Memory B cell (primary cell): Measurements from ENCODE around the gene SLC34A1.

Experiments
- ATAC-seq: fragments of 150-1000 bp; cut with Tn5 transposase; 2 replicates; pipeline ENCODE4 v1.10.0; 2021; ENCODE audit warnings: low read depth, mild to moderate bottlenecking, moderate library complexity
- DNase-seq, 2 donors: peaks; one replicate each; pipeline ENCODE4 v3.0.0; 2022; ENCODE audit warnings: low spot score in 2 of 2
- H3K27ac Mint-ChIP-seq: one replicate; pipeline ENCODE4 v1.8.0; 2022; ENCODE audit warnings: mild to moderate bottlenecking, moderate library complexity, mixed read lengths
- H3K27me3 Mint-ChIP-seq: one replicate; pipeline ENCODE4 v1.8.0; 2022; ENCODE audit warnings: mixed read lengths
- H3K36me3 Mint-ChIP-seq: one replicate; pipeline ENCODE4 v1.8.0; 2022; ENCODE audit warnings: mild to moderate bottlenecking, mixed read lengths
- H3K4me1 Mint-ChIP-seq: one replicate; pipeline ENCODE4 v1.8.0; 2022; ENCODE audit warnings: mixed read lengths
- H3K4me3 Mint-ChIP-seq: one replicate; pipeline ENCODE4 v1.8.0; 2022; ENCODE audit warnings: mild to moderate bottlenecking, moderate library complexity, mixed read lengths
- H3K9me3 Mint-ChIP-seq: one replicate; pipeline ENCODE4 v1.8.0; 2022; ENCODE audit warnings: mixed read lengths

The SLC34A1 gene

DNA sequence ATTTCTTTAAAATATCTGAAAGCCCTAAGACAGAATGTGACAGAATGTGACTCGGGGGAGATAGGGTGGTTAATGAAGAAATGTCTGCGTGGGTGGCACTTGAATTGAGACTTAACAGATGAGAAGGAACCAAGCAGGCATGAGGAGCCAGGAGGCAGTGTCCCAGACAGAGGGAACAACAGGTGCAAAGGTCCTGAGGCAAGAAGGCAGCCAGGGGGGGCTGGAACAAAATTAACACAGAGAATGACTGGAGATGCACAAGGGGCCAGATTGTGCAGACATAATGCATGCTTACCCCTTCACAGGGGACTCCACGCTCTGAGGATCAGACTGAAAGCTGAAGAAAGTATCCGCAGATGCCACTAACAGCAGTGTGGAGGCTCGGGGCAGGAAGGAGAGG is 34.5 kb upstream of the SLC34A1 start:
- Mint-ChIP-seq H3K27ac (peak overlapping the region; percentile 40), H3K27me3 (no peaks in the 10 kb centered on the region), H3K4me1 (peaks cover 22% of the 10 kb centered on the region), H3K9me3 (peaks cover 2% of the 10 kb centered on the region), H3K4me3 (peak overlapping the region; percentile 98), H3K36me3 (peaks cover 11% of the 10 kb centered on the region)
- DNase-seq (no peak), ATAC-seq (no peak)

GRCh38 chr5:177350776-177351391 is 33.4 kb upstream of the SLC34A1 start:
- H3K4me3 Mint-ChIP-seq, result peak overlapping the region; percentile 98
- ATAC-seq (no peak), DNase-seq (no peak)
- H3K36me3 Mint-ChIP-seq, result peaks cover 10% of the 10 kb centered on the region
- H3K27ac Mint-ChIP-seq, result peak overlapping the region; percentile 97
- H3K9me3 Mint-ChIP-seq, result peaks cover 2% of the 10 kb centered on the region
- no peaks in the 10 kb centered on the region for H3K27me3 Mint-ChIP-seq
- peaks cover 26% of the 10 kb centered on the region for H3K4me1 Mint-ChIP-seq

- peaks cover 31% of the 10 kb centered on the region for H3K4me1 Mint-ChIP-seq
- peak within 1 kb of the TSS; percentile 98 for H3K4me3 Mint-ChIP-seq
- DNase-seq, result peak; percentile 89 to 92
Observed at GRCh38 chr5:177351392-177352329, 32.6 kb upstream of the SLC34A1 start, which contains the start of gene LMAN2. LMAN2 (minus strand) TSS chr5:177351668; CDS start chr5:177351647, 21 bp downstream.

GRCh38 chr5:177353093-177353492 is 31.1 kb upstream of the SLC34A1 start:
- peaks cover 8% of the 10 kb centered on the region for H3K36me3 Mint-ChIP-seq
- no peaks in the 10 kb centered on the region for H3K27me3 Mint-ChIP-seq
- peaks cover 41% of the 10 kb centered on the region for H3K4me1 Mint-ChIP-seq
- no peak overlapping the region for H3K27ac Mint-ChIP-seq
- peak overlapping the region; percentile 29 for H3K4me3 Mint-ChIP-seq
- H3K9me3 Mint-ChIP-seq, result peaks cover 2% of the 10 kb centered on the region
- ATAC-seq (no peak), DNase-seq (no peak)

More at GRCh38 chr5:177351392-177352329, 32.6 kb upstream of the SLC34A1 start, which contains the start of gene LMAN2:
- Mint-ChIP-seq H3K27ac (peak within 1 kb of the TSS; percentile 97), H3K9me3 (peaks cover 2% of the 10 kb centered on the region), H3K36me3 (peaks cover 10% of the 10 kb centered on the region), H3K27me3 (no peaks in the 10 kb centered on the region)
- ATAC-seq, result peak; percentile 96

GRCh38 chr5:177354256-177354655 is 30.0 kb upstream of the SLC34A1 start:
- Mint-ChIP-seq H3K4me3 (no peak overlapping the region), H3K27ac (peak overlapping the region; percentile 46), H3K4me1 (peaks cover 46% of the 10 kb centered on the region), H3K27me3 (no peaks in the 10 kb centered on the region), H3K36me3 (peaks cover 7% of the 10 kb centered on the region), H3K9me3 (peaks cover 2% of the 10 kb centered on the region)
- DNase-seq (no peak), ATAC-seq (no peak)

DNA sequence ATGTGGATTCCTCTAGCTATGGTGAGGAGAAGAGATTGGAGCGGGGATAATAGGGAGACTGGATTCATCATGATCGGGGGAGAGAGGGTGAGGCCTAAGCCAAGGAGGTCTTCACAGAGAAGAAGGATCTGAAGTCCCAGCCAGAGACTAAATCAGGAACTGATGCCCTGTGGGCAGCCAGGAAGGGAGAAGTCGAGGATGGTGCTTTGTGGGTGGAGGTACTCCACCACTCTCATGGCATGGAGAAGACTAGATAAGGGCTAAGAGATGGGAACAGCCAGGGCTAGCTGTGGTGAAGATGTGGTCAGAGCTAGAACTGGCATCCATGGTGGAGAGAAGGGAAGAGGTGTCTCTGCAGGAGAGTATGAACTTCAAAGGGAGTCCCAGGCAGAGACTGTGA is 29.5 kb upstream of the SLC34A1 start:
- H3K27me3 Mint-ChIP-seq, result no peaks in the 10 kb centered on the region
- no peak for DNase-seq
- H3K4me1 Mint-ChIP-seq, result peaks cover 48% of the 10 kb centered on the region
- H3K27ac Mint-ChIP-seq, result peak overlapping the region; percentile 46
- no peak overlapping the region for H3K4me3 Mint-ChIP-seq
- peaks cover 5% of the 10 kb centered on the region for H3K36me3 Mint-ChIP-seq
- ATAC-seq, result no peak
- peaks cover 2% of the 10 kb centered on the region for H3K9me3 Mint-ChIP-seq

GRCh38 chr5:177355162-177355867 is 28.9 kb upstream of the SLC34A1 start:
- H3K4me3 Mint-ChIP-seq, result no peak overlapping the region
- H3K27ac Mint-ChIP-seq, result no peak overlapping the region
- no peak for ATAC-seq
- peaks cover 5% of the 10 kb centered on the region for H3K36me3 Mint-ChIP-seq
- no peak for DNase-seq
- peaks cover 2% of the 10 kb centered on the region for H3K9me3 Mint-ChIP-seq
- peaks cover 48% of the 10 kb centered on the region for H3K4me1 Mint-ChIP-seq
- H3K27me3 Mint-ChIP-seq, result no peaks in the 10 kb centered on the region

DNA sequence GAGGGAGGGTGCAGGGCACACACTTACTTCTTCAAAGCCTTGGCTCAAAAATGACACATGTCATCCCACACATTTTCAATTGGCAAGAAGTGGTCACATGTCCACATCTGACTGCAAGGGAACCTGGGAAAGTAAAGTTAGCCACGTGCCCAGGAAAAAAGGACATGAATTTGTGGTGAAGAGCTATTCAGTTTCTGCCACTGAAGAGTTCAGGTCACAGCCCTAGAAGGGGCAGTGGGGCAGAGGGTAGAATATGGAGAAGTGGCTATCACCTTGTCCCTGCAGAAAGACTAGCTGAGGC is 28.4 kb upstream of the SLC34A1 start:
- no peak overlapping the region for H3K27ac Mint-ChIP-seq
- H3K4me1 Mint-ChIP-seq, result peaks cover 47% of the 10 kb centered on the region
- H3K27me3 Mint-ChIP-seq, result no peaks in the 10 kb centered on the region
- peaks cover 2% of the 10 kb centered on the region for H3K9me3 Mint-ChIP-seq
- peaks cover 5% of the 10 kb centered on the region for H3K36me3 Mint-ChIP-seq
- H3K4me3 Mint-ChIP-seq, result no peak overlapping the region
- no peak for ATAC-seq
- DNase-seq, result no peak

DNA sequence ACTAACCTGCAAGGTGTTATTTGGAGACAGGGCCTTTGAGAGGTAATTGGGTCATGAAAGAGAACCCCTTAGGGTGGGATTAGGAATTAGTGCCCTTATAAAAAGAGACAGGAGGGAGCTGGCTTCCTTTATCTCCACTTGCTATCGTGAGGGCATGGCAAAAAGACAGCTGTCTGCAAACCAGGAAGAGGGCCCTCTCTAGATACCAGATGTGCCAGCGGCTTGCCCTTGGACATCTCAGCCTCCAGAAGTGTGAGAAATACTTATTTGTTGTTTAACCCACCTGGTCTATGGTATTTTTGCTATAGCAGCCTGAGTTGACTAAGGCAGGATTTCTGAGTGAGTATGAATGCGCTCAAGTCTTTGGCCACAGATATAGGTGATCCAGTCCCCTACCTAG is 27.5 kb upstream of the SLC34A1 start:
- H3K36me3 Mint-ChIP-seq, result peaks cover 5% of the 10 kb centered on the region
- H3K4me3 Mint-ChIP-seq, result peak overlapping the region; percentile 97
- H3K9me3 Mint-ChIP-seq, result peaks cover 2% of the 10 kb centered on the region
- no peaks in the 10 kb centered on the region for H3K27me3 Mint-ChIP-seq
- DNase-seq, result no peak
- peak overlapping the region; percentile 89 for H3K27ac Mint-ChIP-seq
- no peak for ATAC-seq
- peaks cover 50% of the 10 kb centered on the region for H3K4me1 Mint-ChIP-seq

GRCh38 chr5:177357146-177357458 is 27.1 kb upstream of the SLC34A1 start:
- Mint-ChIP-seq H3K27me3 (no peaks in the 10 kb centered on the region), H3K36me3 (peaks cover 5% of the 10 kb centered on the region), H3K4me1 (peaks cover 53% of the 10 kb centered on the region), H3K4me3 (peak overlapping the region; percentile 97), H3K27ac (peak overlapping the region; percentile 89), H3K9me3 (peaks cover 2% of the 10 kb centered on the region)
- no peak for ATAC-seq
- no peak for DNase-seq

DNA sequence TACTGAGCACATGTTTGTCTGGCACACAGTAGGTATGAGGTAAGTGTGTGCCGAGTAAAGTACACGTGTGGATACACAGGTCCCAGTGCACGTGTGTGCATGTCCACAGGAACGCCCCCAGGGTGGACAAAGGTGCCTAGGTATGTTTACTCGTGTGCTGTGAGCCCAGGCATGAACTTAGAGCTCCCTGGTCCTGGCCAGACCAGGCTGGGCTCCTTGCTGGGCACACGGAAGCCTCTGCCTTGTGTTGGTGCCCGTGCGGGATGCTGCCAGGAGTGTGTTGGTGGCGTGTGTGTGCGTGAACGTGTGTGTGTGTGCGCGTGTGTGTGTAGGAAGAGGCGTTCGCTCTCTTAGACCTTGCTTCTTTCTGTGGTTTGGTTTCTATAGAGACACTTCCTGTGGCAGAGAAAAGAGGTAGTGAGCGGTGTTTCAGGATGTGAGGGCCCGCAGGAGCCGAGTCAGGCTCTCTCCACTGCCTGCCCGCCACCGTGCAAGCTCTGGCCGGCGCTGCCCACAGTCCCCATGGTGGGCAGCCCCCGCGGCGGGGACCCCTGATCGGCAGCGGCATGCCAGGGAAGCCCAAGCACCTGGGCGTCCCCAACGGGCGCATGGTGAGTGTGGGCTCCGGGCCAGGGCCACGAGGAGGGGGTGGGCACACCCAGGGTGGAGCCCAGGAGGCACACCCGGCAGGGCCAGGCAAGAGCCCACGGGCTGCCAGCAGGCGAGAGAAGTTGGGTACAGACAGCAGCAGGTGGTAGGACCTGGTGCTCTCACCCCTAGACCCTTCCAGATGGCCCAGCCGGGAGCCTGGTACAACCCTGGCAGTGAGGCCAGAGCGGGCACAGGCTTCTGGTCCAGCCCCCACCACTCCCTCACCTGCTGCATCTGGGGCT is 26.5 kb upstream of the SLC34A1 start, which contains the start of gene RGS14:
Gene RGS14 (plus strand): TSS at position 466 of the 893 bp plus-strand sequence. CDS start 101 bp downstream, at position 567.
- Mint-ChIP-seq H3K4me1 (peaks cover 59% of the 10 kb centered on the region), H3K4me3 (peak within 1 kb of the TSS; percentile 97), H3K27me3 (no peaks in the 10 kb centered on the region), H3K9me3 (peaks cover 2% of the 10 kb centered on the region), H3K27ac (peak within 1 kb of the TSS; percentile 89), H3K36me3 (peaks cover 5% of the 10 kb centered on the region)
- DNase-seq, result peak; percentile 64 to 79
- ATAC-seq, result peak; percentile 94

DNA sequence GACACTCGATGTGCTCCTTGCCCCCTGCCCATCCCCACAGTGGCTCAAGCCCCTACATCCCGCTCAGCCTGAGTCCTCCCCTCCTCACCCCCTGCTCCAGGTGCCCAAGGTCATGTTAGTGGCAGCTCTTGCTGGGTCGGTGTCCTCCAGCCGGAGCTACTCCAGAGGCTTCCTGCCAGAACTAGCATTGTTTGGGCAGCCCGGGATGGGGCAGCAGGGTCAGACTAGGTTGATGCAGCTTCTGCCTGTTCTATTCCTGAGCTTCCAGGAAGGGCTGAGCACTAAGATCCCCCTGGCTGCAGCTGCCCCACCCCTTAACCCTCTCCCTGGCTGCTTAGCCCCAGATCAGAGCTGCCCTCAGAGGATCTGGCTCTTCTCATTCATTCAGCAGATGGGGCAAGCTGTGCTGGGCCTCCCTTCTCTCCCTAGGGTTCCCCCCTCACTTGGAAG is 25.8 kb upstream of the SLC34A1 start:
- Mint-ChIP-seq H3K4me3 (peak overlapping the region; percentile 97), H3K27ac (peak overlapping the region; percentile 89), H3K27me3 (no peaks in the 10 kb centered on the region), H3K4me1 (peaks cover 63% of the 10 kb centered on the region), H3K9me3 (peaks cover 2% of the 10 kb centered on the region), H3K36me3 (peaks cover 5% of the 10 kb centered on the region)
- DNase-seq (no peak), ATAC-seq (no peak)

GRCh38 chr5:177359451-177359851 is 24.8 kb upstream of the SLC34A1 start:
- H3K4me3 Mint-ChIP-seq, result peak overlapping the region; percentile 97
- peak overlapping the region; percentile 89 for H3K27ac Mint-ChIP-seq
- peaks cover 5% of the 10 kb centered on the region for H3K36me3 Mint-ChIP-seq
- no peak for ATAC-seq
- H3K4me1 Mint-ChIP-seq, result peaks cover 66% of the 10 kb centered on the region
- no peaks in the 10 kb centered on the region for H3K27me3 Mint-ChIP-seq
- DNase-seq, result no peak
- peaks cover 2% of the 10 kb centered on the region for H3K9me3 Mint-ChIP-seq
